ENCODE results near the gene MGAM2.

The MGAM2 gene

DNA sequence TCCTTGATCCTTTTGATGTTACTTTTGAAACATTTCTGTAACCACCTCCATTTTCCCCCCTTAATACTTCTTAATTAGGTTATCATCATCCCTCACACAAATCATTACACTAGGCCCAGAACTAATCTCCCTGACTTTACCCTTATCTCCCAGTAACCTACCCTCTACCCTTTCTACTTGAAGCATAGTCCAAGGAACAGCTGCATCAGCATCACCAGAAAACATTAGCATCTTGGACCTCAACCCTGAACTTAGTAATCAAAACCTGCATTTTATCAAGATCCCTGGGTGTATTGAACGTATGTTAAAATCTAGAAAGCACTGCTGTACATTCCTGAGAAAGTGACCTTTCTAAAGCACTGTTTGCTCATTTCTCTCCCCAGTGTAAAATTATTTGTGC, 38.8 kb downstream of the MGAM2 start:
- no peak overlapping the region for H3K9ac ChIP-seq (ENCODE audit: low read length)
- H3K36me3 ChIP-seq (ENCODE audit: insufficient read depth, low read length), result no peaks in the 10 kb centered on the region
- no peak overlapping the region for H3K4me3 ChIP-seq (ENCODE audit: low read depth in 1 of 2, low read length in 2 of 2)
- H3K9me3 ChIP-seq (ENCODE audit: low read length), result no peaks in the 10 kb centered on the region
- no peaks in the 10 kb centered on the region for H3K4me1 ChIP-seq (ENCODE audit: insufficient read depth, low read length)
- no peaks in the 10 kb centered on the region for H3K27me3 ChIP-seq (ENCODE audit: control insufficient read depth in 1 of 2, insufficient read depth in 2 of 2, low read length in 2 of 2)
- H3K27ac ChIP-seq (ENCODE audit: low read depth, low read length), result no peak overlapping the region

- H3K9ac ChIP-seq (ENCODE audit: low read length), result no peak overlapping the region
- no peak overlapping the region for H3K27ac ChIP-seq (ENCODE audit: low read depth, low read length)
- H3K4me3 ChIP-seq (ENCODE audit: low read depth in 1 of 2, low read length in 2 of 2), result no peak overlapping the region
- no peaks in the 10 kb centered on the region for H3K27me3 ChIP-seq (ENCODE audit: control insufficient read depth in 1 of 2, insufficient read depth in 2 of 2, low read length in 2 of 2)
- no peaks in the 10 kb centered on the region for H3K4me1 ChIP-seq (ENCODE audit: insufficient read depth, low read length)
- H3K36me3 ChIP-seq (ENCODE audit: insufficient read depth, low read length), result no peaks in the 10 kb centered on the region
- no peaks in the 10 kb centered on the region for H3K9me3 ChIP-seq (ENCODE audit: low read length)
Measured at GRCh38 chr7:142150869-142151268, 39.4 kb downstream of the MGAM2 start.

GRCh38 chr7:142152076-142152475, 40.6 kb downstream of the MGAM2 start:
- H3K36me3 ChIP-seq (ENCODE audit: insufficient read depth, low read length), result no peaks in the 10 kb centered on the region
- no peaks in the 10 kb centered on the region for H3K4me1 ChIP-seq (ENCODE audit: insufficient read depth, low read length)
- no peak overlapping the region for H3K9ac ChIP-seq (ENCODE audit: low read length)
- no peaks in the 10 kb centered on the region for H3K27me3 ChIP-seq (ENCODE audit: control insufficient read depth in 1 of 2, insufficient read depth in 2 of 2, low read length in 2 of 2)
- H3K9me3 ChIP-seq (ENCODE audit: low read length), result no peaks in the 10 kb centered on the region
- no peak overlapping the region for H3K4me3 ChIP-seq (ENCODE audit: low read depth in 1 of 2, low read length in 2 of 2)
- no peak overlapping the region for H3K27ac ChIP-seq (ENCODE audit: low read depth, low read length)

DNA sequence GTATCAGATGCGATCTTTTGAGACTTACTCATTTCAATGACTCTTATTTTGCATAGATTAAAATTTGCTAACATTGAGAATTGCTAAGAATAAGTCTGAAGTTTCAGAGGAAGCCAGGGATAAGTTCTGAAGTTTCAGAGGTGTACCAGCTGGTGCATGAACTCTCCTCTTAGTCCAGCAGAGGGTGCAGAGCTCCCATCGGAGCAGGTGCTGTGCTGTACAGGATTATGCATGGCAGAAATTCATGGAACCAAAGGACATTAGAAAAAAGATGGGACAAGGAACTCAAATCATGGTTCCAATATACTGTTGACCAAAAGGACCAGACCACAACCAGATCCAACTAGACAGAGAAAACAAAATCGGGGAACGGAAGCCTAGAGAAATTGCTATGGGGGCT, 41.9 kb downstream of the MGAM2 start:
- Histone ChIP-seq H3K27me3 (ENCODE audit: control insufficient read depth in 1 of 2, insufficient read depth in 2 of 2, low read length in 2 of 2) (no peaks in the 10 kb centered on the region), H3K36me3 (ENCODE audit: insufficient read depth, low read length) (no peaks in the 10 kb centered on the region), H3K9me3 (ENCODE audit: low read length) (no peaks in the 10 kb centered on the region), H3K4me1 (ENCODE audit: insufficient read depth, low read length) (no peaks in the 10 kb centered on the region), H3K4me3 (ENCODE audit: low read depth in 1 of 2, low read length in 2 of 2) (no peak overlapping the region), H3K27ac (ENCODE audit: low read depth, low read length) (no peak overlapping the region), H3K9ac (ENCODE audit: low read length) (no peak overlapping the region)

DNA sequence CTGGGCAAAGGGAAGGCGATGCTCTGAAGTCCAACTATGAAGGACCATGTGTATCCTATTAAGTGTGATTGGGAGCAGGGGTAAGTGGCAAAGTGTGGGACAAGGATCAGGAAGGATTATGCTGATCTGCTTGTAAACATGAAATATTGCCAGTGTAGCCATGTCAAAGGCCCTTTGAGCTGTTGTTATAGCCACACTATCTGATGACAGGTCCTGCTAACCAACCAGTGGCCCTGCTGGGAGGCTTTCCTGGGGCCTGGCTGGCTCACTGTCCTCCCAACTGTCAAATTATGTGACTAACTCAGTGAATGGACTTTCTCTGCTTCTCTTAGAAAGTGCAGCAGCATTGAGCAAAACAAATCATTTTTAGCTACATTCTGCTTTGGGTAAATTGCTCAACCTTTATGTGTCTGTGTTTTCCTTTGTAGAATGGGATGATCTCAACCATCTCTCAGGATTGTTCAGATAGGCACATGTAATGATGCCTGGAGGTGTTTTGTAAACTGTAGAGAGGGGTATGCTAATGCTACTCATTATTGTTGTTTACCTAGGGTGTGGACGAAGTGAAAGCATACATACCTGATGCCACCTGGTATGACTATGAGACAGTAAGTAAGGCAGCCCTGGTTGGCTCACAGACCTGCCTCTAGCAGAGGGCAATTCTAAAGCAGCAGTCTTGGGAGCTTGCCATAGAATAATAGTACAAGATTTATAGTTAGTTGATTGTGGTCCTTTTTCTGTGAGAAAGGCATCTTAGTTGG, 47.4 kb downstream of the MGAM2 start:
- Histone ChIP-seq H3K9ac (ENCODE audit: low read length) (no peak overlapping the region), H3K4me1 (ENCODE audit: insufficient read depth, low read length) (no peaks in the 10 kb centered on the region), H3K27me3 (ENCODE audit: control insufficient read depth in 1 of 2, insufficient read depth in 2 of 2, low read length in 2 of 2) (no peaks in the 10 kb centered on the region), H3K27ac (ENCODE audit: low read depth, low read length) (no peak overlapping the region), H3K4me3 (ENCODE audit: low read depth in 1 of 2, low read length in 2 of 2) (no peak overlapping the region), H3K36me3 (ENCODE audit: insufficient read depth, low read length) (no peaks in the 10 kb centered on the region), H3K9me3 (ENCODE audit: low read length) (no peaks in the 10 kb centered on the region)

GRCh38 chr7:142161921-142162320, 50.4 kb downstream of the MGAM2 start:
- H3K9ac ChIP-seq (ENCODE audit: low read length), result no peak overlapping the region
- no peaks in the 10 kb centered on the region for H3K27me3 ChIP-seq (ENCODE audit: control insufficient read depth in 1 of 2, insufficient read depth in 2 of 2, low read length in 2 of 2)
- no peaks in the 10 kb centered on the region for H3K9me3 ChIP-seq (ENCODE audit: low read length)
- H3K4me1 ChIP-seq (ENCODE audit: insufficient read depth, low read length), result no peaks in the 10 kb centered on the region
- H3K27ac ChIP-seq (ENCODE audit: low read depth, low read length), result no peak overlapping the region
- H3K36me3 ChIP-seq (ENCODE audit: insufficient read depth, low read length), result no peaks in the 10 kb centered on the region
- no peak overlapping the region for H3K4me3 ChIP-seq (ENCODE audit: low read depth in 1 of 2, low read length in 2 of 2)

DNA sequence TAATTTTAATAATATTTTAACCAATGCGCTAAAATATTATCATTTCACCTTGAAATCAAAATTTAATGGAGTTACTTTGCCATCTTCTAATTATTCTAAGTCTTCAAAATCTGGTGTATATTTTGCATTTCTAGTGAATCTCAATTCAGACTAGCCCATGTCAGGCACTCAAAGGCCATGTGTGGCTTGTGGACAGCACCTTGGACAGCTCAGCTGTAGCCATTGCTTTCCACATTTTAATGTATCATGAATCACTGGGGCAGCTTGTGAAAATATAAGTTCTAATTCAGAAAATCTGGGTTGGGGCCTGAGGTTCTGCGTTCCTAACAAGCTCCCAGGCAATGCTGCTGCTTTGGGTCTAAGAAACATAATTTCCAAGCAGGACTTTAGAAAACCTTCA, 57.2 kb downstream of the MGAM2 start:
- Histone ChIP-seq H3K27ac (ENCODE audit: low read depth, low read length) (no peak overlapping the region), H3K27me3 (ENCODE audit: control insufficient read depth in 1 of 2, insufficient read depth in 2 of 2, low read length in 2 of 2) (no peaks in the 10 kb centered on the region), H3K4me3 (ENCODE audit: low read depth in 1 of 2, low read length in 2 of 2) (no peak overlapping the region), H3K9ac (ENCODE audit: low read length) (no peak overlapping the region), H3K9me3 (ENCODE audit: low read length) (no peaks in the 10 kb centered on the region), H3K4me1 (ENCODE audit: insufficient read depth, low read length) (no peaks in the 10 kb centered on the region), H3K36me3 (ENCODE audit: insufficient read depth, low read length) (no peaks in the 10 kb centered on the region)

- H3K4me1 ChIP-seq (ENCODE audit: insufficient read depth, low read length), result no peaks in the 10 kb centered on the region
- H3K9ac ChIP-seq (ENCODE audit: low read length), result no peak overlapping the region
- H3K36me3 ChIP-seq (ENCODE audit: insufficient read depth, low read length), result no peaks in the 10 kb centered on the region
- H3K4me3 ChIP-seq (ENCODE audit: low read depth in 1 of 2, low read length in 2 of 2), result no peak overlapping the region
- H3K27me3 ChIP-seq (ENCODE audit: control insufficient read depth in 1 of 2, insufficient read depth in 2 of 2, low read length in 2 of 2), result no peaks in the 10 kb centered on the region
- no peaks in the 10 kb centered on the region for H3K9me3 ChIP-seq (ENCODE audit: low read length)
- H3K27ac ChIP-seq (ENCODE audit: low read depth, low read length), result no peak overlapping the region
Measured at GRCh38 chr7:142172932-142173331, 61.4 kb downstream of the MGAM2 start.

DNA sequence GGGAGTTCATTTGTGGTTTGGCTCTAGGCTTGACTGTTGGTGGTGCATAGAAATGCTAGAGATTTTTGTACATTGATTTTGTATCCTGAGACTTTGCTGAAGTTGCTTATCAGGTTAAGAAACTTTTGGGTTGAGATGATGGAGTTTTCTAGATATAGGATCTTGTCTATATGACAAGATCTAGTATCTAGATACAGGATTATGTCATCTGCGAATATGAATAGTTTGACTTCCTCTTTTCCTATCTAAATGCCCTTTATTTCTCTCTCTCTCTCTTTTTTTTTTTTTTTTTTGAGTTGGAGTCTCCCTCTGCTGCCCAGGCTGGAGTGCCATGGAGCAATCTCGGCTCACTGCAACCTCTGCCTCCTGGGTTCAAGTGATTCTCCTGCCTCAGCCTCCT, 62.9 kb downstream of the MGAM2 start:
- no peaks in the 10 kb centered on the region for H3K36me3 ChIP-seq (ENCODE audit: insufficient read depth, low read length)
- no peaks in the 10 kb centered on the region for H3K27me3 ChIP-seq (ENCODE audit: control insufficient read depth in 1 of 2, insufficient read depth in 2 of 2, low read length in 2 of 2)
- H3K4me3 ChIP-seq (ENCODE audit: low read depth in 1 of 2, low read length in 2 of 2), result no peak overlapping the region
- H3K27ac ChIP-seq (ENCODE audit: low read depth, low read length), result no peak overlapping the region
- H3K4me1 ChIP-seq (ENCODE audit: insufficient read depth, low read length), result no peaks in the 10 kb centered on the region
- no peaks in the 10 kb centered on the region for H3K9me3 ChIP-seq (ENCODE audit: low read length)
- no peak overlapping the region for H3K9ac ChIP-seq (ENCODE audit: low read length)

GRCh38 chr7:142175594-142175993, 64.1 kb downstream of the MGAM2 start:
- H3K27me3 ChIP-seq (ENCODE audit: control insufficient read depth in 1 of 2, insufficient read depth in 2 of 2, low read length in 2 of 2), result no peaks in the 10 kb centered on the region
- H3K9me3 ChIP-seq (ENCODE audit: low read length), result no peaks in the 10 kb centered on the region
- H3K4me3 ChIP-seq (ENCODE audit: low read depth in 1 of 2, low read length in 2 of 2), result no peak overlapping the region
- no peak overlapping the region for H3K9ac ChIP-seq (ENCODE audit: low read length)
- H3K27ac ChIP-seq (ENCODE audit: low read depth, low read length), result no peak overlapping the region
- H3K4me1 ChIP-seq (ENCODE audit: insufficient read depth, low read length), result no peaks in the 10 kb centered on the region
- no peaks in the 10 kb centered on the region for H3K36me3 ChIP-seq (ENCODE audit: insufficient read depth, low read length)

GRCh38 chr7:142176901-142177300, 65.4 kb downstream of the MGAM2 start:
- H3K36me3 ChIP-seq (ENCODE audit: insufficient read depth, low read length), result no peaks in the 10 kb centered on the region
- H3K27ac ChIP-seq (ENCODE audit: low read depth, low read length), result no peak overlapping the region

GRCh38 chr7:142177869-142178268, 66.4 kb downstream of the MGAM2 start:
- H3K27ac ChIP-seq (ENCODE audit: low read depth, low read length), result no peak overlapping the region
- no peak overlapping the region for H3K9ac ChIP-seq (ENCODE audit: low read length)
- H3K36me3 ChIP-seq (ENCODE audit: insufficient read depth, low read length), result no peaks in the 10 kb centered on the region
- no peak overlapping the region for H3K4me3 ChIP-seq (ENCODE audit: low read depth in 1 of 2, low read length in 2 of 2)
- no peaks in the 10 kb centered on the region for H3K9me3 ChIP-seq (ENCODE audit: low read length)
- no peaks in the 10 kb centered on the region for H3K27me3 ChIP-seq (ENCODE audit: control insufficient read depth in 1 of 2, insufficient read depth in 2 of 2, low read length in 2 of 2)
- H3K4me1 ChIP-seq (ENCODE audit: insufficient read depth, low read length), result no peaks in the 10 kb centered on the region

More at GRCh38 chr7:142176901-142177300, 65.4 kb downstream of the MGAM2 start:
- Histone ChIP-seq H3K9ac (ENCODE audit: low read length) (no peak overlapping the region), H3K9me3 (ENCODE audit: low read length) (no peaks in the 10 kb centered on the region), H3K4me1 (ENCODE audit: insufficient read depth, low read length) (no peaks in the 10 kb centered on the region), H3K27me3 (ENCODE audit: control insufficient read depth in 1 of 2, insufficient read depth in 2 of 2, low read length in 2 of 2) (no peaks in the 10 kb centered on the region), H3K4me3 (ENCODE audit: low read depth in 1 of 2, low read length in 2 of 2) (no peak overlapping the region)
